Stimulated activated CD4-positive, alpha-beta T cell treated with anti-CD3 and anti-CD28 coated beads, Interleukin-1b, Interleukin-23, amount 100 ng/mL, for 1 hour (primary cell): ENCODE measurements around the gene MINK1.
"Not testable (repeated sequence)": the region's sequence is repeated elsewhere in the genome, so short reads cannot be mapped to it uniquely, and the experiment has no call there.

ENCODE experiments used
- DNase-seq, 2 donors: peaks; one replicate each; pipeline ENCODE4 v3.0.0-alpha.2; 2020; ENCODE audit warnings: low read depth in 2 of 2

MINK1 gene

GRCh38 chr17:4811471-4811870, 21.7 kb upstream of the MINK1 start:
- no peak for DNase-seq

GRCh38 chr17:4812690-4813089, 20.4 kb upstream of the MINK1 start:
- DNase-seq, result no peak

DNA sequence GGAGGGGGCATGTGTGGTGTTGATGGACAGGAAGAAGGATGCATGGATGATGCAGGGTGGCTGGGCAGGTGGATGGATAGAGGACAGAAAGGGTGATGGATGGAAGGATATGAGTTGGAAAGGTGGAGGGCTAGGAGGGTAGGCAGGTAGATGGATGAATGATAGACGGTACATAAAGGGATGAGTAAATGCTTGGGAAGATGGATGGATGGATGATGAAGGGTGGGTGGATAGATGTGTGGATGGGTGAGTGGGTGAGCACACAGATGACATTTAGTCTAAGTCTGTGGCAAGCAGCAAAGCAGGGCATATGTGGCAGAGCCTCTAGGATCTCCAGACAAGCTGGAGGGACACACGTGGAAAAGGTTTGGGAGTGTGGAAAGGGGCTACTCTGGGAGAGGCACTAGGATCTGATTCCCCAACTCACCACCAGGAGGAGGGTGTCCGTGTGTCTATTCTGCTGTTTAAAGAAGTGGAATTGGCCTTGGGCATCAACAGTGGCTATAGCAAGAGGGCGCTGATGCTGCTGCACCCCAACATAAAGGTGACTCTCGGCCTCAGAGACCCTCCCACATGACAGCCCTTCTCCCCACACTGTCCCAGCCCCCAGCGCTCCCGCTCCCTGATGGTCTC, 18.0 kb upstream of the MINK1 start:
- DNase-seq, result no peak

DNA sequence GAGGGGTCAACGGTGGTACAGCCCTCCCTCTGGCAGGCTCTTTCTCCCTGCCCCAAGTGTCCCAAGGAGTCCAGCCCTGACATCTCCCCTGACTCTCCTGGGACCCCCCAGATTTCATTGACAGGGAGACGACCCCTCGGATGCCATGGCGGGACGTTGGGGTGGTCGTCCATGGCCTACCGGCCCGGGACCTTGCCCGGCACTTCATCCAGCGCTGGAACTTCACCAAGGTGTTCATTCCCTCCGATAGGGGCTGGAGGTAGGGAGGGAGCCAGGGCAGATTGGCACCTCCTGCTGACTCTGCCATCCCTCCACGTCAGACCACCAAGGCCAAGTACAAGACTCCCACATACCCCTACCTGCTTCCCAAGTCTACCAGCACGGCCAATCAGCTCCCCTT, 16.3 kb upstream of the MINK1 start:
- no peak for DNase-seq

DNA sequence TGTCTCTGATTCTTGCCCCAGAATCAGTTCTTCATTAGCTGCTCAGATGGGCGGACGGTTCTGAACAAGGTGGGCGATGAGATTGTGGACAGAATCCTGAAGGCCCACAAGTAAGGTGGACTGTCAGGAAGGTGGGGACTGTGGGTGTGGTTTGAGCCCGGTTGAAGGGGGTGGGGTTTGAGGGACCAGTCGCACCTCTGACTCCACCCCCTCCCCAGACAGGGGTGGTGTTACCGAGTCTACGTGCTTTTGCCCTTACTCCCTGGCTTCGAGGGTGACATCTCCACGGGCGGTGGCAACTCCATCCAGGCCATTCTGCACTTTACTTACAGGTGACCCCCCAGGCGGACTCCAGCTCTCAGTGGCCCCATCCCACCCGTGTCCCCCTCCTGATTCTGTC, 14.9 kb upstream of the MINK1 start:
- no peak for DNase-seq

GRCh38 chr17:4822835-4823234, 10.3 kb upstream of the MINK1 start:
- DNase-seq, result no peak

GRCh38 chr17:4823373-4824089, 9.6 kb upstream of the MINK1 start:
- no peak for DNase-seq

DNA sequence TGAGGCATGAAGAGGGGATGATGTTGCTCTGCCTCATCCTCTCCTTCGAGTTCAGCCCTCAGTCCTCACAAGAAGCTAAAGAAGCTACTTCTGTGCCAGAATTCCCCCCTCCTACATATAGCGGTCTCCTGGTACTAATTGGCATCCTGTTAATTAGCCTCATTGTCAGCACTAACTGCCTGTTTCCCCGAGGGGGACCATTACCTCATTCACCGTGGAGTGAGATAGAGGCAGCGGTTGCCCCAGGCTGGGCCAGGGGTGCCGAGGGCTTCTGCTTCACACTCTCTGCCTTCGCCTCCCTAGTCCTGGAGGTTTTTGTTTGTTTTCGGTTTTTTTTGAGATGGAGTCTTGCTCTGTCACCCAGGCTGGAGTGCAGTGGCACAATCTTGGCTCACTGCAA, 5.7 kb upstream of the MINK1 start:
- no peak for DNase-seq

GRCh38 chr17:4832829-4833177, 337 bp upstream of the MINK1 start:
- not testable (repeated sequence) for DNase-seq

DNA sequence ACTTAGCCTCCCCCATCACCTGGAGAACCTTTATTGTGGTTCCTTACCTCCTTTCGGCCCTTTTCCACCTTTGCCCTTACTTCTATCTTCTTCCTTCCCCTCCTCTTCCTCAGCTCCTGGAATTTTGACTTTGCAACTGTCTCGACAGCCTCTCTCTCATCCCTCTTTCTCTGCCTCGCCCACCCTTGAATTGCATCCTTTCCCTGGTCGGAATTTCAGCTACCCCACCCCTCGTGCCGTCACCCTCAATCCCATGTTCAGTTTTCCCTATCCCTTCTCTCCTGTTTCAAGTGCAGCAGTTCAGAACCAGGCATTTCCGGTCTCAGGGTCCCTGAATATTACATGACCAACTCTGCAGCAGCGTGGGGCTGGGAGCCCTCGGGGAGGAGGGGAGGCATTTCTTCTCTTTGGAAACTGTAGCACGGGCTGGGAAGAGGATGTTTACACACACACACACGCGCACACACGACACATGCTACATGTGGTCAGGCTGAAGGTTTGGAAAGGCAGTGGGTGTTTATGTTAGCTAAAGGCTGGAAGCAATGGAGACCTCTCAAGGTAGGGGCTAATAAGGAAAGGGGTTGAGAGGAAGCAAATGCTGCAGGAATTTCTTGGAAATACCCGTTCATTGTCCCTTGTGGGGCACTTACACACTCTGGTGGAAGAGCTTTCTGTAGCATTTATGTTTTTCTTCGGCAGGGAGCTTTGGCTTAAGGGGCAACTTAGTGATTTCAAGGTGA, 971 bp downstream of the MINK1 start:
- no peak for DNase-seq

DNA sequence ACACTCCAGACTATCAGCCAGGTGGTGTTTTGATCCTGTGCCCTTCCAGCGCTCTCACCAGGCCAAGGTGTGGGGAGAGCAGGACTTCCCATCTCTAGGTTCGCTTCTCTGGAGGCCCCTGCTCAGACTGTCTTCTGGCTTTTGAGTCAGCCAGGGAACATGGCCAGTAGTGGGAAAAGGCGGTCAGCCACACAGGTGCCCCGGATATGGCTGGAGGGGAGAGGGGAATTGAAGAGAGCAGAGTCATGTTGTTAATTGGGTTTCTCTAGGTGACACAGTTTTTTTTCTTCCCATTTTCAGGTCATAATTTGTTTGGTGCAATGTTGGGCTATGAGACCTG, 1.5 kb downstream of the MINK1 start:
- no peak for DNase-seq

DNA sequence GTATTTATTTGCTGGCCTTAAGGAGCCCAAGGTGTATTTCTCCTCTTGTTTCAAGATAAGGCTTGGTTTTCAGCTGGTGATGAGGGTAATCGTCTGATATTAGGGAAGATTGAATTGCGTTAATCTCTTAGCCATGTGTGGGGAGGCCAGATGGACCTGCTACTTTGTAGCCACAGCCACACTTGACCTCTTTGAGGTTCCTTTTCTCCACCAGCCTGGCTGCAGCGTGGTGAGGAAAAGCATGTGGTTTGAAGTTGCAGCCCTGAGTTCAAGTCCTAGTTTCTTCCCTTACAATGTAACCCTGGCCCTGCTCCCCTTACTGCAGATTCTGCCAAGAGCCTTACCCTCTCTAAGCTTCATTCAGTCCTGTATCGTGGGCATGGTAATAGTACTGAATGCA, 3.1 kb downstream of the MINK1 start:
- DNase-seq, result no peak

DNA sequence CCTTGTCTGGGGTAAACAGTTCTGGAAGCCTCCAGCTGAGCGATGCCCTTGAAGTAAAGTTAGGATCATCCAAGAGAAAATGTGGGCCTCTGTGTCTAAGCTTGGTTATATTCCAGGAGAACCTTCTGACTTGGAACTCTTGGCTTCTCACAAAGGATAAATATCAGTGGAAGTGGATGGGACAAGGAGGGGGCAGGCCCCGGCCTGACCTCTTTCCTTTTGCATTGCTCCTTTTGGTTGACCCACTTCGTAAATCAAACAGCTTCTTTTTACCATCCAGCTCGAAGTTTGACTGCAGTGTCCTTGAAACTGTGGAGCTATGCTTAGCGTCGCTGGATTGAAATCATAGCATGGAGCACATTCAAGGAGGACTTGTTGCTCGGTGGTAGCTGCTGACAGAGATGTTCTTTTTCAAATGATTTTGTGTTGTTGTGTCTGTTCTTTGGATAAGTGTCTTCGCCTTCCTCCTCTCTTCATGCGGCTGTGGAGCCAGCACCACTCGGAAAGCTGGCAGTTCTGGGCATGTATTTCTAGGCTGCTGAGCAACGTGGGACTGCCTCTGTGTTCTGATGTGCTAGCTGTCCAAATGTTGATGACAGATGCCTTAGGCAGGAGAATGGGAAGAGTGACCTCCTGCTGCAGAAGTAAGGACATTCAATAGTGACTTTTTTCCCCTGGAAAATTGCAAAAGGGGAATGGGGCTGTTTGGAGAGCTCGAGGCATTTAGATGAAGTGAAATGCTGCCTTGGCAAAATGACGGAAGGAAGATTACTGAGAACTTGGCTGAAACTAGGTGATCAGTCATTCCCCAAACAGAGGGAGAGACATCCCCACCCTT, 4.5 kb downstream of the MINK1 start:
- no peak for DNase-seq

GRCh38 chr17:4838309-4838785, 5.2 kb downstream of the MINK1 start:
- DNase-seq, result no peak

DNA sequence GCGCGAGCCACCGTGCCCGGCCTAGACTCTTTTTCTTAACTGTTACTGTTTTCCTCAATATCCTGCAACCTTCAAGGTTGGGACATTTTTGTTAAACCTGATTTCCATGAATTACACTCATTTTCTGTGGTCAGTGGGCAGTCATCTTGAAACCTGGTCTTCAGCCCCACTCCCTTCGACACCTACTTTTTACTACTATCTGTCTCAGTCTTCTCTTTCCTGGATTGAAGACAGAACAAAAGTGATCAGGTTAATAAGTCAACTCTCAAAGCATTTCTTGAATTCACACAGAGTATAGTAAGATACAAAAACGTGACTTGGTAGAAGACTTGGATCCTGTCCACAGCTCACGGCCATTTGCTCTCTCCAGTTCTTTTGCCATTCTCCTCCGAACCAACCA, 6.1 kb downstream of the MINK1 start:
- DNase-seq, result no peak

DNA sequence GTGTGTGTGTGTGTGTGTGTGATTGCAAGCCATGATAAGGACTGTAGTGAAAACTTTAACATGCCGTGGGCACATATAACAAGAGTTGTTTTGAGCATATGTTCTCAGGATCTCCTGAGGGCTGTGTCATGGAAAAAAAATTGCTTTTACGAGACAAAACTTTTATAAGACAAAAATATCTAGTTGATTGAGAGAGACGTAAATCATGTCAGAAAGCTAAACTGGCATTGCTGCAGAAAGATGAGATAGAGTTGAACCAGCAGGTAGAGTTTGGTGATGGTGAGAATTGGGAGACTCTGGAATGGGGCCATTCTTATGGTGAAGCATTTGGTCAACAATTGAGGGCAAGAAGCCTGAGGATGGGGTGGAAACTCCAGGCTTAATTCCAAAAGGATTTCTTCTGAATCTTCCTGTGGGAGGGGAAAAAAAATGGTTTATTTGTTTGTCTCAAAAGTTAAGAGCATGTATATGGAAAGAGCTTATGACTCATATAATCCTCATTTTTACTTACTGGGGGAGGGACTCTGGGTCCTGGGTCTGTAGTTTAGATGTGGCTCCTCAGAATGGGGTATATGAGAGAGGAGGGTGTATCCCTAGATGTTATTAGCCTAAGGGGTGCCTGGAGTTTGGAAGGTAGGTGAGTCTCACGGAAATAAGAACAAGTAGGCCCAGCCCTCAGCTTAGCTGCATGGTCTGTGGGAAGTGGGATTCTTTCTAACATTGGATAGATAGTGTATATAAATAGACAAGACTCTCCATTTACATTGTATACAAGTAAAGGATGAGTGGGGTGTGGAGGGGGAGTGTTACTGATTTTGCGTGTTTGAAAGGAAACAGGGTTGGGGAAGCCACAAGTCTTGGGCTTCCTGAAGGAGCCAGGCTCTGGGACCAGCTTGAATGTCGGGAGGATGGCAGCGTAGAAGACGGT, 7.1 kb downstream of the MINK1 start:
- DNase-seq, result no peak

DNA sequence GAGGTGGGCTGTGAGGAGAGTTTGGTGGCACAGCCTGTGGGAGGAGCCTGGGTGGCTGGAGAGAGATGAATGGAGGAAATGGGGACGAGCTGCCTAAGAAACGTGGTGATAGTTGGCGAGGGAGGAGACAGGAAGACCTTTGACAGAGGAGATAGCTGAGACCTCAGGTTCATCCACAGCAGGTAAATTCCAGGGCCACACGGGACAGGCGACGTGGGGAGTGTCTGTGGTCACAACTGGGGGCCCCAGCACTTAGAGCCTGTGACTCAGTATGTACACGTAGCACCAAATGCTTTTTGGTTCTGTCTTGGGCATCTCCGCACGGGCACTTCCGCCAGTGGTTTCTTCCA, 7.7 kb downstream of the MINK1 start:
- no peak for DNase-seq

DNA sequence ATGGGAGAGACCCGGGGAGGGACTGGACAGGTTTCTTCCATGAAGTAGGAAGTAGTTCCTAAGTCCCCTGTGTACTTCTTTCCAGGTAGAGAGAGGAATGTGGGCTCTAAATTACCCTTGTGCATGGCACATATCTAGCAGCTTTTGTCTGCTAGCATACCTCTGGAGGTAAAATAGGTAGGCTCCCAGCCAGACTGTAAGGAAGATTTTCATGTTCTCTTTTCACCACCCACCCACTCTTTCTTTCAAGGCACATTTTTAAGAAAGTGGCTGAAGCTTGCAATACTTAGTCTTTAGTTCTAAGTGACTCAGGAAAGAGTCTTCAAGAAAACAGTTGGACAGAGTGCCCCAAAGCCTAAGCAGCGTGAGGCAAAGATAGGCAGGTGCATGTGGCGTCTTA, 9.2 kb downstream of the MINK1 start:
- DNase-seq, result no peak

- no peak for DNase-seq
Measured at GRCh38 chr17:4843321-4844000, 10.3 kb downstream of the MINK1 start.

GRCh38 chr17:4845118-4845517, 12.0 kb downstream of the MINK1 start:
- no peak for DNase-seq
